K562 (cell line): ENCODE data around the gene ELOVL5. TPM values are rescaled to one million over a fixed set of nuclear protein-coding genes. Genes with fewer than 3 reads are reported as not detected.

Experiments used
- AFF1 ChIP-seq, 2 experiments: fragments of 450-650 bp; IDR thresholded peaks; 2 replicates each; pipeline ENCODE4 v1.6.1; 2018; ENCODE audit warnings: mild to moderate bottlenecking in 2 of 2, low read depth in 1 of 2; ENCODE audit not compliant: partially characterized antibody in 2 of 2
- ASH1L ChIP-seq: fragments of 450-650 bp; IDR thresholded peaks from 2 replicates; pipeline ENCODE4 v1.6.1; 2018; ENCODE audit warnings: borderline replicate concordance, mild to moderate bottlenecking, low read depth; ENCODE audit not compliant: partially characterized antibody
- C11orf30 ChIP-seq: fragments of 450-650 bp; IDR thresholded peaks from 2 replicates; pipeline ENCODE4 v1.6.1; 2016; ENCODE audit warnings: low read depth, mild to moderate bottlenecking
- CREB1 ChIP-seq, 2 experiments: sonication (generic) in 1 of 2; formaldehyde crosslinking in 1 of 2; IDR thresholded peaks; 2 replicates each; pipeline versions ENCODE4 v1.6.1 to v1.8.0; 2012 to 2022; ENCODE audit warnings: inconsistent platforms in 1 of 2, mild to moderate bottlenecking in 1 of 2, missing genetic modification reagents in 1 of 2, moderate library complexity in 1 of 2
- ELF2 ChIP-seq: fragments of 250-450 bp; sonication (Bioruptor Pico); IDR thresholded peaks from 2 replicates; pipeline ENCODE4 v1.5.0; 2021; ENCODE audit warnings: mild to moderate bottlenecking
- ETV6 ChIP-seq, 3 experiments: fragments of 150-350 bp in 1 of 3; sonication (generic) in 1 of 3; formaldehyde crosslinking in 1 of 3; IDR thresholded peaks; 2 replicates each; pipeline versions ENCODE4 v1.6.1 to v1.8.0; 2014 to 2022; ENCODE audit warnings: borderline replicate concordance in 2 of 3, low read depth in 2 of 3, antibody characterized with exemption in 1 of 3, low read length in 1 of 3, mild to moderate bottlenecking in 1 of 3, missing genetic modification reagents in 1 of 3
- FOS ChIP-seq: IDR thresholded peaks from 3 replicates; pipeline ENCODE4 v1.6.1; 2011; ENCODE audit not compliant: insufficient read length; ENCODE audit errors: extremely low read depth
- KDM1A ChIP-seq, 2 experiments: fragments of 450-650 bp; IDR thresholded peaks; 2 replicates each; pipeline ENCODE4 v1.6.1; 2016; ENCODE audit warnings: mild to moderate bottlenecking in 2 of 2
- KDM4B ChIP-seq, 2 experiments: fragments of 450-650 bp in 1 of 2; sonication (generic) in 1 of 2; IDR thresholded peaks; 2 replicates each; pipeline ENCODE4 v1.6.1; 2016 to 2017; ENCODE audit warnings: borderline replicate concordance in 2 of 2, antibody characterized with exemption in 1 of 2, low read depth in 1 of 2, mild to moderate bottlenecking in 1 of 2
- MXI1 ChIP-seq: IDR thresholded peaks from 2 replicates; pipeline ENCODE4 v1.6.1; 2011; ENCODE audit warnings: low read depth, mild to moderate bottlenecking, improper control_type of control experiment, low read length
- NCOR1 ChIP-seq: fragments of 450-650 bp; IDR thresholded peaks from 2 replicates; pipeline ENCODE4 v1.6.1; 2016; ENCODE audit warnings: mild to moderate bottlenecking, moderate library complexity
- NR2C2 ChIP-seq, 2 experiments: fragments of 200-800 bp in 1 of 2; sonication (Bioruptor generic) in 1 of 2; sonication (generic) in 1 of 2; formaldehyde crosslinking in 1 of 2; IDR thresholded peaks; 2 replicates each; pipeline versions ENCODE4 v1.6.1 to v1.8.0; 2016 to 2022; ENCODE audit warnings: mild to moderate bottlenecking in 1 of 2, missing compliant biosample characterization in 1 of 2, missing genetic modification characterization in 1 of 2, missing genetic modification reagents in 1 of 2
- PHF21A ChIP-seq: fragments of 450-650 bp; IDR thresholded peaks from 2 replicates; pipeline ENCODE4 v1.6.1; 2017; ENCODE audit warnings: low read depth, borderline replicate concordance
- POLR2A ChIP-seq: fragments of 450-650 bp; conservative IDR thresholded peaks from 2 replicates; pipeline ENCODE4 v1.6.1; 2016
- PPARD ChIP-seq: fragments of 250-450 bp; sonication (Bioruptor Pico); IDR thresholded peaks from 2 replicates; pipeline ENCODE4 v1.8.0; 2022; ENCODE audit warnings: inconsistent platforms, mild to moderate bottlenecking, moderate library complexity
- RBBP5 ChIP-seq: fragments of 200-600 bp; sonication (generic); IDR thresholded peaks from 2 replicates; pipeline ENCODE4 v1.6.1; 2012; ENCODE audit warnings: borderline replicate concordance, mild to moderate bottlenecking, low read length, control low read depth, inconsistent platforms; ENCODE audit not compliant: insufficient read depth, poor library complexity, severe bottlenecking
- RBM22 ChIP-seq: fragments of 200-400 bp; formaldehyde crosslinking; IDR thresholded peaks from 2 replicates; pipeline ENCODE4 v1.6.1; 2018; ENCODE audit warnings: low read length, low read depth; ENCODE audit not compliant: poor library complexity, severe bottlenecking
- SPI1 ChIP-seq: IDR thresholded peaks from 2 replicates; pipeline ENCODE4 v1.6.1; 2011; ENCODE audit warnings: low read depth, low read length, control low read depth, borderline replicate concordance
- TAF15 ChIP-seq: fragments of 200-400 bp; formaldehyde crosslinking; IDR thresholded peaks from 2 replicates; pipeline ENCODE4 v1.6.1; 2017; ENCODE audit warnings: mild to moderate bottlenecking, low read depth, low read length, moderate library complexity
- ZNF212 ChIP-seq: fragments of 450-650 bp; formaldehyde crosslinking; IDR thresholded peaks from 2 replicates; pipeline ENCODE4 v1.4.0; 2020; ENCODE audit warnings: mild to moderate bottlenecking
- ZNF232 ChIP-seq: sonication (generic); formaldehyde crosslinking; IDR thresholded peaks from 2 replicates; pipeline ENCODE4 v1.8.0; 2022; ENCODE audit warnings: mild to moderate bottlenecking, missing genetic modification reagents
- ZNF253 ChIP-seq: fragments of 250-450 bp; sonication (Bioruptor Pico); conservative IDR thresholded peaks from 2 replicates; pipeline ENCODE4 v1.6.1; 2021; ENCODE audit warnings: mild to moderate bottlenecking
- ZNF699 ChIP-seq: fragments of 250-450 bp; sonication (Bioruptor Pico); IDR thresholded peaks from 2 replicates; pipeline ENCODE4 v1.8.0; 2021; ENCODE audit warnings: mild to moderate bottlenecking, moderate library complexity; ENCODE audit not compliant: insufficient replicate concordance
- polyA plus RNA-seq, 8 experiments: library from polyadenylated mRNA; depleted of rRNA in 4 of 8; stranded (reverse) in 5 of 8; unstranded in 3 of 8; fragments of >200 nt; fragmentation: Nextera tagmentation in 2 of 8; fragmentation: Illumina TruSeq in 1 of 8; extraction: Ambion mirVana in 2 of 8; extraction: Trizol in 1 of 8; gene quantifications; 2 replicates each; pipeline versions ENCODE4 v1.2.1 to v1.2.3, GENCODE V29; 2011 to 2014; ENCODE audit warnings: inconsistent platforms in 1 of 8, missing spikeins in 1 of 8
- total RNA-seq, 7 experiments: library from RNA; depleted of rRNA in 6 of 7; stranded (reverse); fragments of >200 nt in 6 of 7; fragmentation: Illumina TruSeq in 2 of 7; extraction: Trizol in 2 of 7; gene quantifications; 2 replicates each; pipeline versions ENCODE4 v1.2.1 to v1.2.3, GENCODE V29; 2011 to 2021; ENCODE audit warnings: low replicate concordance in 1 of 7

Gene ELOVL5
- total and polyA plus RNA-seq, 9 of the 15 experiments (the other 6 are each of a cell fraction or from before 2014, with no cell fraction given): 70.6 to 245 (median 132) TPM

- peak; percentile 63 for TF ChIP-seq MXI1
- TF ChIP-seq ASH1L: peak; percentile 72
- TF ChIP-seq POLR2A: peak; percentile 88
- peak; percentile 66; the same call in 1 of the 2 replicates for TF ChIP-seq C11orf30
- peak; percentile 57 for TF ChIP-seq SPI1
- TF ChIP-seq ZNF232 (CRISPR knock-in tag): 0 out of 2 replicates have a peak, but pooled peaks have one; percentile 32
- TF ChIP-seq ZNF699 (CRISPR knock-in tag): no peak
- peak; percentile 4; the same call in 1 of the 2 replicates for TF ChIP-seq NCOR1
- no peak for TF ChIP-seq PPARD
- TF ChIP-seq ETV6 (IDR thresholded peaks at IDR 0.05; ENCODE audit: borderline replicate concordance in 1 of 2, low read depth in 2 of 2, low read length in 1 of 2): 0 out of 4 replicates have a peak, but pooled peaks of 1 of the 2 experiments have one; percentile 14
- no peak for TF ChIP-seq ETV6 (CRISPR knock-in tag; IDR thresholded peaks at IDR 0.05; ENCODE audit: borderline replicate concordance)
- TF ChIP-seq ZNF212 (CRISPR knock-in tag): no peak
- TF ChIP-seq FOS: peak; percentile 83
- TF ChIP-seq AFF1 (IDR thresholded peaks at IDR 0.05; ENCODE audit: low read depth in 1 of 2, partially characterized antibody in 2 of 2): no peak
- TF ChIP-seq RBM22: peak; percentile 63
- TF ChIP-seq KDM4B (IDR thresholded peaks at IDR 0.05; ENCODE audit: borderline replicate concordance in 2 of 2, low read depth in 1 of 2): no peak; a peak in 1 of 4 replicates
- peak; percentile 11; the same call in 1 of the 2 replicates for TF ChIP-seq ELF2
- TF ChIP-seq RBBP5: peak; percentile 92
- peak; percentile 36 to 69; a peak in 2 of 4 replicates for TF ChIP-seq KDM1A (IDR thresholded peaks at IDR 0.05)
- TF ChIP-seq ZNF253: no peak
- no peak for TF ChIP-seq TAF15
- peak; percentile 98 for TF ChIP-seq CREB1 (IDR thresholded peaks at IDR 0.05)
- peak; percentile 97 for TF ChIP-seq CREB1 (CRISPR knock-in tag; IDR thresholded peaks at IDR 0.05)
- 0 out of 2 replicates have a peak, but pooled peaks have one; percentile 5 for TF ChIP-seq PHF21A
- no peak for TF ChIP-seq NR2C2 (CRISPR knock-in tag; IDR thresholded peaks at IDR 0.05)
- TF ChIP-seq NR2C2 (tag; IDR thresholded peaks at IDR 0.05): peak; percentile 53
These were observed at the start of gene ELOVL5 (continued) for GRCh38 chr6:53348371-53349208.
